HCT116 (cell line): Measurements from ENCODE around the gene CYBRD1. TPM values are rescaled to one million over a fixed set of nuclear protein-coding genes. Genes with fewer than 3 reads are reported as not detected.

Experiments
- ATAC-seq: fragments of 200-7000 bp; cut with Tn5 transposase; 2 replicates; pipeline ENCODE4 v1.9.1; 2020; ENCODE audit warnings: mild to moderate bottlenecking, moderate library complexity
- BruUV-seq: library from RNA; stranded (reverse); fragments of 400-500 nt; replicated peaks from 2 replicates; lab custom pipeline; 2021; lab: Mats Ljungman, UMichigan
- CTCF ChIA-PET: fragments of 300-600 bp; sonication (Branson Sonifier 250); formaldehyde crosslinking; loops from one replicate; lab custom pipeline; 2021; ENCODE audit warnings: antibody characterized with exemption; lab: Charles Lee
- POLR2A ChIA-PET: fragments of 300-600, 350-600 bp; sonication (Branson Sonifier 250); formaldehyde crosslinking; loops from one replicate; lab custom pipeline; 2021; ENCODE audit warnings: antibody characterized with exemption; lab: Charles Lee
- RAD21 ChIA-PET, 2 experiments: fragments of 300-600 bp; sonication (Branson Sonifier 250); formaldehyde crosslinking; loops; one replicate each; lab custom pipeline; 2023; ENCODE audit warnings: low total read pairs in 2 of 2; ENCODE audit not compliant: uncharacterized antibody in 2 of 2, unreplicated experiment in 2 of 2, low non-redundant PET in 1 of 2; lab: Charles Lee
- DNase-seq: peaks from one replicate; pipeline ENCODE4 v3.0.0-alpha.2; 2010; ENCODE audit warnings: low read depth, low spot score
- H2AFZ ChIP-seq: fragments of 200-600 bp; shearing (Covaris generic), sonication (generic); 2 replicates; pipeline ENCODE4 v1.6.1; 2017; ENCODE audit warnings: low read depth, mixed run types, mixed read lengths, antibody characterized with exemption, low read length; ENCODE audit not compliant: poor library complexity, severe bottlenecking
- H3K27ac ChIP-seq: 2 replicates; pipeline ENCODE4 v1.5.1; 2012; ENCODE audit warnings: low read depth, low read length
- H3K27me3 ChIP-seq: fragments of 200-600 bp; sonication (generic); 2 replicates; pipeline ENCODE4 v1.6.1; 2016; ENCODE audit warnings: mixed run types, low read length, mixed read lengths; ENCODE audit not compliant: insufficient read depth
- H3K36me3 ChIP-seq, 2 experiments: fragments of 200-500 bp in 1 of 2; fragments of 200-600 bp in 1 of 2; sonication (Bioruptor generic) in 1 of 2; sonication (generic) in 1 of 2; 2 replicates each; pipeline versions ENCODE4 v1.5.1 to v1.6.1; 2014 to 2016; ENCODE audit warnings: low read length in 2 of 2, inconsistent platforms in 1 of 2, mixed read lengths in 1 of 2, mixed run types in 1 of 2; ENCODE audit not compliant: insufficient read depth in 2 of 2, control insufficient read depth in 1 of 2
- H3K4me1 ChIP-seq, 2 experiments: fragments of 200-600 bp in 1 of 2; sonication (generic) in 1 of 2; 2 replicates each; pipeline versions ENCODE4 v1.5.1 to v1.6.1; 2012 to 2017; ENCODE audit warnings: low read length in 2 of 2, inconsistent platforms in 1 of 2, mild to moderate bottlenecking in 1 of 2, mixed read lengths in 1 of 2, mixed run types in 1 of 2, moderate library complexity in 1 of 2; ENCODE audit not compliant: insufficient read depth in 2 of 2, control insufficient read depth in 1 of 2
- H3K4me2 ChIP-seq: fragments of 200-600 bp; sonication (generic); 2 replicates; pipeline ENCODE4 v1.6.1; 2017; ENCODE audit warnings: mixed run types, low read length, mixed read lengths
- H3K4me3 ChIP-seq, 2 experiments: fragments of 200-600 bp in 1 of 2; sonication (generic) in 1 of 2; replicated peaks in 1 of 2; 2 replicates each; pipeline ENCODE4 v1.5.1; 2011 to 2016; ENCODE audit warnings: low read length in 2 of 2, control low read depth in 1 of 2, low read depth in 1 of 2, mild to moderate bottlenecking in 1 of 2, mixed read lengths in 1 of 2, mixed run types in 1 of 2
- H3K79me2 ChIP-seq: fragments of 200-600 bp; sonication (generic); 2 replicates; pipeline ENCODE4 v1.6.1; 2017; ENCODE audit warnings: mild to moderate bottlenecking, mixed run types, low read length, moderate library complexity, mixed read lengths; ENCODE audit not compliant: insufficient read depth
- H3K9ac ChIP-seq: fragments of 200-600 bp; sonication (generic); 2 replicates; pipeline ENCODE4 v1.6.1; 2016; ENCODE audit warnings: low read length, mixed read lengths
- H3K9me2 ChIP-seq: fragments of 200-600 bp; sonication (generic), shearing (Covaris generic); 2 replicates; pipeline ENCODE4 v1.6.1; 2017; ENCODE audit warnings: mixed run types, mild to moderate bottlenecking, moderate library complexity; ENCODE audit not compliant: insufficient read depth
- H3K9me3 ChIP-seq, 2 experiments: fragments of 200-500 bp in 1 of 2; fragments of 200-600 bp in 1 of 2; sonication (Bioruptor generic) in 1 of 2; sonication (generic) in 1 of 2; 2 replicates each; pipeline ENCODE4 v1.6.1; 2014 to 2017; ENCODE audit warnings: low read length in 2 of 2, mixed read lengths in 2 of 2, inconsistent platforms in 1 of 2, low read depth in 1 of 2, mild to moderate bottlenecking in 1 of 2, mixed run types in 1 of 2, moderate library complexity in 1 of 2; ENCODE audit not compliant: control insufficient read depth in 1 of 2, insufficient read depth in 1 of 2
- H4K20me1 ChIP-seq: fragments of 200-600 bp; sonication (generic), shearing (Covaris generic); 2 replicates; pipeline ENCODE4 v1.6.1; 2017; ENCODE audit warnings: mixed run types, mild to moderate bottlenecking, moderate library complexity; ENCODE audit not compliant: insufficient read depth
- CEBPB ChIP-seq: IDR thresholded peaks from 2 replicates; pipeline ENCODE4 v1.6.1; 2012; ENCODE audit warnings: low read depth
- ELF1 ChIP-seq: IDR thresholded peaks from 2 replicates; pipeline ENCODE4 v1.6.1; 2012; ENCODE audit warnings: low read depth, borderline replicate concordance
- FOSL1 ChIP-seq: IDR thresholded peaks from 2 replicates; pipeline ENCODE4 v1.6.1; 2012; ENCODE audit warnings: low read depth
- JUND ChIP-seq: IDR thresholded peaks from 2 replicates; pipeline ENCODE4 v1.6.1; 2012
- POLR2A ChIP-seq: IDR thresholded peaks from 2 replicates; pipeline ENCODE4 v1.7.0; 2011; ENCODE audit warnings: borderline replicate concordance; ENCODE audit not compliant: insufficient read depth, insufficient read length; ENCODE audit errors: extremely low read depth
- POLR2AphosphoS5 ChIP-seq: IDR thresholded peaks from 2 replicates; pipeline ENCODE4 v1.6.1; 2011; ENCODE audit warnings: mild to moderate bottlenecking, low read depth, low read length, moderate library complexity
- RAD21 ChIP-seq: IDR thresholded peaks from 2 replicates; pipeline ENCODE4 v1.6.1; 2012; ENCODE audit warnings: low read depth, mild to moderate bottlenecking
- SRF ChIP-seq: IDR thresholded peaks from 2 replicates; pipeline ENCODE4 v1.6.1; 2012; ENCODE audit warnings: low read depth
- TCF7L2 ChIP-seq: IDR thresholded peaks from 2 replicates; pipeline ENCODE4 v1.7.0; 2011; ENCODE audit warnings: borderline replicate concordance, inconsistent platforms; ENCODE audit not compliant: insufficient read depth, insufficient read length; ENCODE audit errors: extremely low read depth
- ZFX ChIP-seq: fragments of 450-650 bp; IDR thresholded peaks from 2 replicates; pipeline ENCODE4 v1.6.1; 2017
- ZNF274 ChIP-seq: fragments of 200-500 bp; sonication (Bioruptor generic); IDR thresholded peaks from 2 replicates; pipeline ENCODE4 v1.6.1; 2014; ENCODE audit warnings: mild to moderate bottlenecking, low read depth, low read length, inconsistent platforms
- intact Hi-C: fragments of 100-400 bp; cut with micrococcal nuclease; formaldehyde crosslinking; loops from 2 replicates; pipeline ENCODE4 v1.10.0; 2022
- total RNA-seq: library from RNA; stranded (reverse); gene quantifications from one replicate; pipeline ENCODE4 v1.2.1, GENCODE V29; 2021; ENCODE audit not compliant: unreplicated experiment
- TF ChIP-seq, protein P1 (sequence below): IDR thresholded peaks from 2 replicates; pipeline ENCODE4 v1.6.1; 2011; ENCODE audit warnings: mild to moderate bottlenecking, low read length, moderate library complexity; ENCODE audit not compliant: insufficient replicate concordance; ENCODE audit errors: extremely low read depth
- TF ChIP-seq, protein P2 (sequence below): IDR thresholded peaks from 2 replicates; pipeline ENCODE4 v1.6.1; 2012
- TF ChIP-seq, protein P3 (sequence below): IDR thresholded peaks from 2 replicates; pipeline ENCODE4 v1.6.1; 2012

CYBRD1 gene
- total RNA-seq, 1 experiment from 2014 or later: 14.9 TPM

DNA sequence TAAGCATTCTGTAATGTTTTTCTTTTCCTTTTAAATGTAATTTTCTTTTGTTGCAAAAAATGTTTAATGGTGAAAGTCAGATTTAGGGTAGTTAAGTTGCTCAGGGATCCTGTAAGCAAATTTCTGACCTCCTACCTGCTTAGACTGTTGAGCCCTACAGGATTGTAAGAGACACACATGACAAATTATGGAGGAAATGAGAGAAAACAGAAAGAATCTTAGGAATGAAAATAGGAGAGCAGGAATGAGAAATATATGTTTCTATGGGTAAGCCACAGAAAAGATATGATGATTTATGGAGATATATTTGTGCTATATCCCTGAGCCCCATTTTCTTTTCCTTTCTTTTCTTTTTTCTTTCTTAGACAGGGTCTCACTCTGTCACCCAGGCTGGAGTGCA is 28.3 kb downstream of the CYBRD1 start:
- Histone ChIP-seq H2AFZ (no peak overlapping the region), H3K9ac (no peak overlapping the region), H3K36me3 (no peaks in the 10 kb centered on the region), H3K27ac (no peak overlapping the region), H3K9me3 (no peaks in the 10 kb centered on the region), H3K4me1 (no peaks in the 10 kb centered on the region), H3K9me2 (no peaks in the 10 kb centered on the region), H3K4me2 (no peak overlapping the region), H4K20me1 (no peaks in the 10 kb centered on the region), H3K27me3 (no peaks in the 10 kb centered on the region), H3K79me2 (no peaks in the 10 kb centered on the region), H3K4me3 (no peak overlapping the region)
- ChIA-PET RAD21 (no interaction called here), POLR2A (no interaction called here), CTCF (no interaction called here)
- no peak for DNase-seq
- intact Hi-C loops: no loop called here
- TF ChIP-seq SRF (no peak), POLR2AphosphoS5 (no peak), ZFX (no peak), RAD21 (no peak), CEBPB (no peak), FOSL1 (no peak), TCF7L2 (no peak)
- ATAC-seq: no peak
- BruUV-seq: no TSS peak

DNA sequence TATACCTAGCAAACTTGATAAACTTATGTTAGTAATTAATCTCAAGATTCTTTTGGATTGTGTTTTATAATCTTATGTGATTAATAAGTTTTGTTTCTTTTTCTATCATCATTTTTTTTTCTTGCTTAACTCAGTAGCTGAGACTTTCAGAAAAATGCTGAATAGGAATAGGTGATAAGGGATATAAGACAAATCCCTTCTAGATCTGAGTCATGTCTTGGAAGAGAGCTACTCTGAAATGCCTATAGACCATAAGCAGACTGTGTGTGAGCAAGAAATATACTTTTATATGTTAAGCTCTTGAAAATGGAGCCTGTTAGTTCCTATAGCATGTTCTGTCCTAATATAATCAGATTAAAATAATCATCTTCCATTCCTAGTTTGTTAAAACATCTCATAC is 29.6 kb downstream of the CYBRD1 start:
- Histone ChIP-seq H3K9me3 (no peaks in the 10 kb centered on the region), H3K4me3 (no peak overlapping the region), H2AFZ (no peak overlapping the region), H3K36me3 (no peaks in the 10 kb centered on the region), H3K27me3 (no peaks in the 10 kb centered on the region), H4K20me1 (no peaks in the 10 kb centered on the region), H3K27ac (no peak overlapping the region), H3K79me2 (no peaks in the 10 kb centered on the region), H3K4me2 (no peak overlapping the region), H3K9me2 (no peaks in the 10 kb centered on the region), H3K4me1 (no peaks in the 10 kb centered on the region), H3K9ac (no peak overlapping the region)
- TF ChIP-seq POLR2A (no peak), JUND (no peak), ELF1 (no peak), FOSL1 (no peak), POLR2AphosphoS5 (no peak), ZNF274 (no peak)
- TF ChIP-seq, protein P1, sequence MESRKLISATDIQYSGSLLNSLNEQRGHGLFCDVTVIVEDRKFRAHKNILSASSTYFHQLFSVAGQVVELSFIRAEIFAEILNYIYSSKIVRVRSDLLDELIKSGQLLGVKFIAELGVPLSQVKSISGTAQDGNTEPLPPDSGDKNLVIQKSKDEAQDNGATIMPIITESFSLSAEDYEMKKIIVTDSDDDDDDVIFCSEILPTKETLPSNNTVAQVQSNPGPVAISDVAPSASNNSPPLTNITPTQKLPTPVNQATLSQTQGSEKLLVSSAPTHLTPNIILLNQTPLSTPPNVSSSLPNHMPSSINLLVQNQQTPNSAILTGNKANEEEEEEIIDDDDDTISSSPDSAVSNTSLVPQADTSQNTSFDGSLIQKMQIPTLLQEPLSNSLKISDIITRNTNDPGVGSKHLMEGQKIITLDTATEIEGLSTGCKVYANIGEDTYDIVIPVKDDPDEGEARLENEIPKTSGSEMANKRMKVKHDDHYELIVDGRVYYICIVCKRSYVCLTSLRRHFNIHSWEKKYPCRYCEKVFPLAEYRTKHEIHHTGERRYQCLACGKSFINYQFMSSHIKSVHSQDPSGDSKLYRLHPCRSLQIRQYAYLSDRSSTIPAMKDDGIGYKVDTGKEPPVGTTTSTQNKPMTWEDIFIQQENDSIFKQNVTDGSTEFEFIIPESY: no peak
- TF ChIP-seq, protein P2, sequence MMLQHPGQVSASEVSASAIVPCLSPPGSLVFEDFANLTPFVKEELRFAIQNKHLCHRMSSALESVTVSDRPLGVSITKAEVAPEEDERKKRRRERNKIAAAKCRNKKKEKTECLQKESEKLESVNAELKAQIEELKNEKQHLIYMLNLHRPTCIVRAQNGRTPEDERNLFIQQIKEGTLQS: no peak
- TF ChIP-seq, protein P3, sequence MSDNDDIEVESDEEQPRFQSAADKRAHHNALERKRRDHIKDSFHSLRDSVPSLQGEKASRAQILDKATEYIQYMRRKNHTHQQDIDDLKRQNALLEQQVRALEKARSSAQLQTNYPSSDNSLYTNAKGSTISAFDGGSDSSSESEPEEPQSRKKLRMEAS: no peak
- ATAC-seq (no peak), DNase-seq (no peak)
- intact Hi-C loops: no loop called here
- POLR2A ChIA-PET: no interaction called here
- BruUV-seq: no TSS peak
- CTCF ChIA-PET: interaction anchor here (1.1 kb wide), 1 partner anchor 10 kb away, joined by 3 read pairs; no protein-coding TSS in a partner anchor
- RAD21 ChIA-PET: no interaction called here
